HepG2 (cell line): ENCODE results near the gene PNPLA3. TPM values are rescaled to one million over a fixed set of nuclear protein-coding genes. Genes with fewer than 3 reads are reported as not detected.

ENCODE experiments used
- ATAC-seq: fragments of 200-7000 bp; cut with Tn5 transposase; 3 replicates; pipeline ENCODE4 v1.9.1; 2020; ENCODE audit warnings: mild to moderate bottlenecking, moderate library complexity
- BruUV-seq: library from RNA; stranded (reverse); fragments of 400-500 nt; replicated peaks from 2 replicates; lab custom pipeline; 2021; lab: Mats Ljungman, UMichigan
- CTCF ChIA-PET: fragments of 300-600 bp; formaldehyde crosslinking; extraction: SDS; loops from one replicate; lab custom pipeline; 2021; ENCODE audit warnings: low total read pairs, inconsistent platforms, low intra/inter-chr PET ratio; lab: Yijun Ruan, JAX
- POLR2A ChIA-PET: fragments of 350-600 bp; sonication (Branson Sonifier 250); formaldehyde crosslinking; loops from one replicate; lab custom pipeline; 2020; ENCODE audit warnings: antibody characterized with exemption, inconsistent platforms; lab: Yijun Ruan, JAX
- DNase-seq: peaks from one replicate; pipeline ENCODE4 v3.0.0-alpha.2; 2015; ENCODE audit warnings: low spot score
- FAIRE-seq: peaks from 3 replicates; lab custom pipeline; 2011; peaks lifted over from hg19 to GRCh38; lab: Jason Lieb, UNC
- H2AFZ ChIP-seq: one replicate; pipeline ENCODE4 v1.6.1; 2011; ENCODE audit warnings: low read length, inconsistent platforms
- H3K27ac ChIP-seq: fragments of 300-600 bp; 3 replicates; pipeline ENCODE4 v1.8.0; 2011; ENCODE audit warnings: mixed run types, mild to moderate bottlenecking, mixed read lengths, low read length, inconsistent platforms; ENCODE audit not compliant: insufficient read depth; ENCODE audit errors: extremely low read length
- H3K27me3 ChIP-seq, 2 experiments: fragments of 200-600 bp in 1 of 2; 2 replicates in 1 of 2; 3 replicates in 1 of 2; pipeline versions ENCODE4 v1.6.0 to v1.8.0; 2011; ENCODE audit warnings: low read length in 2 of 2, mild to moderate bottlenecking in 2 of 2, moderate library complexity in 2 of 2, inconsistent platforms in 1 of 2; ENCODE audit not compliant: insufficient read depth in 2 of 2, control insufficient read depth in 1 of 2
- H3K36me3 ChIP-seq, 2 experiments: fragments of 200-600 bp in 1 of 2; replicated peaks in 1 of 2; 2 replicates in 1 of 2; 3 replicates in 1 of 2; pipeline versions ENCODE4 v1.5.1 to v1.8.0; 2011; ENCODE audit warnings: low read length in 2 of 2, inconsistent platforms in 1 of 2; ENCODE audit not compliant: insufficient read depth in 2 of 2, control insufficient read depth in 1 of 2
- H3K4me1 ChIP-seq: 2 replicates; pipeline ENCODE4 v1.5.1; 2012; ENCODE audit warnings: low read length, inconsistent platforms; ENCODE audit not compliant: insufficient read depth
- H3K4me2 ChIP-seq: 2 replicates; pipeline ENCODE4 v1.6.0; 2011; ENCODE audit warnings: low read depth, low read length, inconsistent platforms
- H3K4me3 ChIP-seq, 3 experiments: fragments of 200-600 bp in 1 of 3; sonication (generic), shearing (Covaris generic) in 1 of 3; replicated peaks in 1 of 3; 2 replicates each; pipeline ENCODE4 v1.5.1; 2011 to 2016; ENCODE audit warnings: low read length in 3 of 3, inconsistent platforms in 2 of 3, low read depth in 2 of 3, mild to moderate bottlenecking in 2 of 3, control low read depth in 1 of 3, mixed read lengths in 1 of 3; ENCODE audit not compliant: insufficient read depth in 1 of 3
- H3K79me2 ChIP-seq: one replicate; pipeline ENCODE4 v1.6.1; 2011; ENCODE audit warnings: low read length, inconsistent platforms; ENCODE audit not compliant: insufficient read depth
- H3K9ac ChIP-seq: 2 replicates; pipeline ENCODE4 v1.6.0; 2011; ENCODE audit warnings: mild to moderate bottlenecking, low read depth, low read length, inconsistent platforms; ENCODE audit not compliant: insufficient read depth
- H3K9me3 ChIP-seq: 2 replicates; pipeline ENCODE4 v1.5.1; 2012; ENCODE audit warnings: mild to moderate bottlenecking, low read length
- H4K20me1 ChIP-seq: 2 replicates; pipeline ENCODE4 v1.6.0; 2011; ENCODE audit warnings: inconsistent platforms, mild to moderate bottlenecking, low read length, moderate library complexity; ENCODE audit not compliant: insufficient read depth
- CBFB ChIP-seq: sonication (generic); formaldehyde crosslinking; IDR thresholded peaks from 2 replicates; pipeline ENCODE4 v1.4.0; 2020; ENCODE audit warnings: missing genetic modification reagents
- CEBPB ChIP-seq: IDR thresholded peaks from 2 replicates; pipeline ENCODE4 v1.6.1; 2011; ENCODE audit warnings: low read depth, low read length, improper control_type of control experiment, borderline replicate concordance
- FOSL1 ChIP-seq: sonication (generic); formaldehyde crosslinking; IDR thresholded peaks from 2 replicates; pipeline ENCODE4 v1.9.0; 2021; ENCODE audit warnings: missing genetic modification reagents, borderline replicate concordance
- GFI1 ChIP-seq: sonication (generic); formaldehyde crosslinking; IDR thresholded peaks from 2 replicates; pipeline ENCODE4 v1.5.0; 2020; ENCODE audit warnings: missing genetic modification reagents, mild to moderate bottlenecking, borderline replicate concordance
- NCOA1 ChIP-seq: sonication (generic); formaldehyde crosslinking; IDR thresholded peaks from 2 replicates; pipeline ENCODE4 v1.9.0; 2021; ENCODE audit warnings: missing genetic modification reagents
- PRPF4 ChIP-seq: fragments of 200-400 bp; formaldehyde crosslinking; IDR thresholded peaks from 2 replicates; pipeline ENCODE4 v1.6.1; 2016; ENCODE audit warnings: low read length, low read depth; ENCODE audit not compliant: poor library complexity, severe bottlenecking
- STAG1 ChIP-seq: sonication (generic); formaldehyde crosslinking; IDR thresholded peaks from 2 replicates; pipeline ENCODE4 v1.4.0; 2020; ENCODE audit warnings: missing genetic modification reagents
- TP53 ChIP-seq: sonication (generic); formaldehyde crosslinking; conservative IDR thresholded peaks from 2 replicates; pipeline ENCODE4 v1.4.0; 2020; ENCODE audit warnings: missing genetic modification reagents
- ZNF552 ChIP-seq: sonication (generic); formaldehyde crosslinking; IDR thresholded peaks from 2 replicates; pipeline ENCODE4 v1.9.0; 2022; ENCODE audit warnings: missing genetic modification reagents, mild to moderate bottlenecking, borderline replicate concordance
- ZNF703 ChIP-seq: sonication (generic); formaldehyde crosslinking; IDR thresholded peaks from 2 replicates; pipeline ENCODE4 v1.5.1; 2020; ENCODE audit warnings: missing genetic modification reagents, mild to moderate bottlenecking, moderate library complexity, borderline replicate concordance
- WGBS: methylation state at CpG from one replicate; pipeline ENCODE4 v1.1.6; 2017; ENCODE audit warnings: low lambda C conversion rate; 5-methylcytosine and 5-hydroxymethylcytosine counted together
- in situ Hi-C: cut with HindIII; loops from 2 replicates; pipeline ENCODE4 v1.10.0; 2017; ENCODE audit warnings: low pct_unique_long_range_greater_than_20kb; ENCODE audit not compliant: extremely low pct_ligation_motif_present
- intact Hi-C: fragments of 100-400 bp; cut with micrococcal nuclease; formaldehyde crosslinking; loops from one replicate; pipeline ENCODE4 v1.10.0; 2022; ENCODE audit not compliant: unreplicated experiment
- polyA plus RNA-seq, 8 experiments: library from polyadenylated mRNA; depleted of rRNA in 3 of 8; stranded (reverse) in 7 of 8; unstranded in 1 of 8; fragments of >200 nt; fragmentation: Illumina TruSeq in 4 of 8; extraction: Trizol in 4 of 8; gene quantifications; 2 replicates each; pipeline versions ENCODE4 v1.2.1 to v1.2.3, GENCODE V29; 2011 to 2016; ENCODE audit warnings: low read depth in 4 of 8, missing spikeins in 1 of 8, mixed read lengths in 1 of 8; ENCODE audit not compliant: insufficient read depth in 1 of 8
- total RNA-seq, 5 experiments: library from RNA; depleted of rRNA; stranded (reverse); fragments of >200 nt; fragmentation: Illumina TruSeq; extraction: Trizol; gene quantifications; 2 replicates each; pipeline ENCODE4 v1.2.3, GENCODE V29; 2016; ENCODE audit warnings: low read depth in 1 of 5
- TF ChIP-seq, protein P1 (sequence below): sonication (generic); formaldehyde crosslinking; IDR thresholded peaks from 2 replicates; pipeline ENCODE4 v1.4.0; 2020; ENCODE audit warnings: missing genetic modification reagents, borderline replicate concordance
- TF ChIP-seq, protein P2 (sequence below): sonication (generic); formaldehyde crosslinking; IDR thresholded peaks from 2 replicates; pipeline ENCODE4 v1.8.0; 2023; ENCODE audit warnings: mild to moderate bottlenecking, missing genetic modification reagents

The PNPLA3 gene
- total and polyA plus RNA-seq, 2 of the 13 experiments (the other 11 are each of a cell fraction or from before 2014, with no cell fraction given) = 16.9 to 19.8 TPM

DNA sequence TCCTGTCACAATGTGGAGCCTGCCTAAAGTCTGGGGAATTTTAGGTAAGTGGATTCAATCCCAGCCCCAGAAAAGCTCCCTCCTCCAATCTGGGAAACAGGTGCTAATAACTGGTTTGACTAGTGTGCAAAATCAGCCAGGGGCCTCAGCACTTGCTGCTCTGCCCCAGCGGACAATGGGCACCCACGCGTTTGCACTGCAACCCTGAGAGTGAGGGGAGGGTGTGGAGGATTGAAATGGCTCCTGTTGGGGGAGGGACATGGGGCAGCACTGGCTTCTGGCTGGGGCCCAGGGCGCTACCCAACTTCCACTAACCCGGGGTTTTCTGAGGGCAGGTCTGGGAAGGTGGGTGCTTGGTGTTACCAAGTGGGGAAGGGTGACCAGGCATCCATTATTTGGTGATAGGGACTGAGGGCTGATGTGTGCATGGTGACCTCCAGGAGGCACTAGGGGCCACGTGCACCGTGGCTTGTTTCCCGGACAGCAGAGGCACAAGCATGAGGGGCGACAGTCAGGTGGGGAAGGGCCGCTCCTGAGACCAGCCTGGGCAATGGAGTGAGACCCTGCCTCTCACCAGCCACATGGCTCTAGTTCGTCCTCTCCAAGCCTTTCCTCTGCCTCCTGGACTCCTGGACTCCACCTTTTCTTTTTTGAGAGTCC is 27.5 kb upstream of the PNPLA3 start (continued):
- TF ChIP-seq STAG1 (CRISPR knock-in tag) = peak; percentile 31; the same call in 1 of the 2 replicates
- TF ChIP-seq, protein P1, sequence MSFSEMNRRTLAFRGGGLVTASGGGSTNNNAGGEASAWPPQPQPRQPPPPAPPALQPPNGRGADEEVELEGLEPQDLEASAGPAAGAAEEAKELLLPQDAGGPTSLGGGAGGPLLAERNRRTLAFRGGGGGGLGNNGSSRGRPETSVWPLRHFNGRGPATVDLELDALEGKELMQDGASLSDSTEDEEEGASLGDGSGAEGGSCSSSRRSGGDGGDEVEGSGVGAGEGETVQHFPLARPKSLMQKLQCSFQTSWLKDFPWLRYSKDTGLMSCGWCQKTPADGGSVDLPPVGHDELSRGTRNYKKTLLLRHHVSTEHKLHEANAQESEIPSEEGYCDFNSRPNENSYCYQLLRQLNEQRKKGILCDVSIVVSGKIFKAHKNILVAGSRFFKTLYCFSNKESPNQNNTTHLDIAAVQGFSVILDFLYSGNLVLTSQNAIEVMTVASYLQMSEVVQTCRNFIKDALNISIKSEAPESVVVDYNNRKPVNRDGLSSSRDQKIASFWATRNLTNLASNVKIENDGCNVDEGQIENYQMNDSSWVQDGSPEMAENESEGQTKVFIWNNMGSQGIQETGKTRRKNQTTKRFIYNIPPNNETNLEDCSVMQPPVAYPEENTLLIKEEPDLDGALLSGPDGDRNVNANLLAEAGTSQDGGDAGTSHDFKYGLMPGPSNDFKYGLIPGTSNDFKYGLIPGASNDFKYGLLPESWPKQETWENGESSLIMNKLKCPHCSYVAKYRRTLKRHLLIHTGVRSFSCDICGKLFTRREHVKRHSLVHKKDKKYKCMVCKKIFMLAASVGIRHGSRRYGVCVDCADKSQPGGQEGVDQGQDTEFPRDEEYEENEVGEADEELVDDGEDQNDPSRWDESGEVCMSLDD (CRISPR knock-in tag) = no peak
- TF ChIP-seq, all 625 proteins: peak for 2

DNA sequence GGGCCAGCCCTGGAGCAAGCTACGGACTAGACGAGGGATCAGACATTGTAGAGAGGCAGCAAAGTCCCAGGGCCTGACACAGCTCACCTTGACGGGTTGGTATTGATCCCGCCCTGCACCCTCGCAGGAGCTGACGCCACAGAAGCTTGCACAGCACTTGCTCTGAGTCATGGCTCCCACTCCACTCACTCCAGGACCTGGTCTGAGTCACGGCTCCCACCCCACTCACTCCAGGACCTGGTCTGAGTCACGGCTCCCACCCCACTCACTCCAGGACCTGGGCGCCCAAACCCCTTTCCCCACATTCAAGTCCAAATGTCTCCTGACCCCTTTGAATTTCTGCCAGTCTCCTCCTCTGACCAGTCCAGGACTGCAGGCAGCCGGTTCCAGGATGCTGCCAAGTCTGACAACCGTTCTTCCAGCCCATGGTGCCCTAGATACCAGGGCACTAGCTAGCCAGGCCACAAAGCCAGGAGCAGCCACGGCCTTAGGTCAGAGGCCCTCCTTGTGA is 25.8 kb upstream of the PNPLA3 start:
- H3K4me3 ChIP-seq = no peak overlapping the region
- H3K79me2 ChIP-seq = no peaks in the 10 kb centered on the region
- no peak overlapping the region for H3K27ac ChIP-seq
- H2AFZ ChIP-seq = no peak overlapping the region
- H3K27me3 ChIP-seq = peaks cover 8 to 50% of the 10 kb centered on the region in 2 experiments; a peak in 4 of 5 replicates
- ChIA-PET CTCF (no interaction called here), POLR2A (no interaction called here)
- peaks cover 4% of the 10 kb centered on the region; the same call in 1 of the 2 replicates for H4K20me1 ChIP-seq
- peak; percentile 43 for ATAC-seq
- 0% methylated on average over 12 of the region's 12 CpGs for WGBS
- H3K4me1 ChIP-seq = no peaks in the 10 kb centered on the region
- FAIRE-seq = no peak
- H3K9me3 ChIP-seq = no peaks in the 10 kb centered on the region
- TF ChIP-seq FOSL1 (CRISPR knock-in tag) (no peak), NCOA1 (CRISPR knock-in tag) (no peak), PRPF4 (no peak), ZNF703 (no peak), TP53 (CRISPR knock-in tag) (no peak), CEBPB (no peak), GFI1 (no peak), CBFB (CRISPR knock-in tag) (no peak), ZNF552 (CRISPR knock-in tag) (no peak)
- TF ChIP-seq, protein P2, sequence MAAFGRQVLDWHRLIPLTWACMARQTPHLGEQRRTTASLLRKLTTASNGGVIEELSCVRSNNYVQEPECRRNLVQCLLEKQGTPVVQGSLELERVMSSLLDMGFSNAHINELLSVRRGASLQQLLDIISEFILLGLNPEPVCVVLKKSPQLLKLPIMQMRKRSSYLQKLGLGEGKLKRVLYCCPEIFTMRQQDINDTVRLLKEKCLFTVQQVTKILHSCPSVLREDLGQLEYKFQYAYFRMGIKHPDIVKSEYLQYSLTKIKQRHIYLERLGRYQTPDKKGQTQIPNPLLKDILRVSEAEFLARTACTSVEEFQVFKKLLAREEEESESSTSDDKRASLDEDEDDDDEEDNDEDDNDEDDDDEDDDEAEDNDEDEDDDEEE = no peak
- intact Hi-C loops = no loop called here
- H3K36me3 ChIP-seq = no peaks in the 10 kb centered on the region
- in situ Hi-C loops = loop anchor here (25.0 kb wide), 1 partner anchor 739 kb away; no protein-coding TSS in a partner anchor
- H3K4me2 ChIP-seq = no peak overlapping the region
- H3K9ac ChIP-seq = no peak overlapping the region
- no peak for DNase-seq
- BruUV-seq = no TSS peak
